Glutamatergic neuron (in vitro differentiated cells): ENCODE results near the gene BRCA2. TPM values are rescaled to one million over a fixed set of nuclear protein-coding genes. Genes with fewer than 3 reads are reported as not detected.

ENCODE experiments used
- DNase-seq: peaks from one replicate; pipeline ENCODE4 v3.0.0; 2022
- H3K27ac Mint-ChIP-seq: one replicate; pipeline ENCODE4 v1.8.0; 2020; ENCODE audit warnings: mild to moderate bottlenecking, mixed read lengths, inconsistent platforms; ENCODE audit not compliant: unreplicated experiment
- H3K27me3 Mint-ChIP-seq: one replicate; pipeline ENCODE4 v1.8.0; 2020; ENCODE audit warnings: mild to moderate bottlenecking, moderate library complexity, mixed read lengths, inconsistent platforms; ENCODE audit not compliant: unreplicated experiment
- H3K36me3 Mint-ChIP-seq: one replicate; pipeline ENCODE4 v1.8.0; 2020; ENCODE audit warnings: mild to moderate bottlenecking, mixed read lengths, inconsistent platforms; ENCODE audit not compliant: unreplicated experiment
- H3K4me1 Mint-ChIP-seq: one replicate; pipeline ENCODE4 v1.8.0; 2020; ENCODE audit warnings: mild to moderate bottlenecking, low read depth, mixed read lengths, inconsistent platforms; ENCODE audit not compliant: unreplicated experiment
- H3K4me3 Mint-ChIP-seq: one replicate; pipeline ENCODE4 v1.8.0; 2020; ENCODE audit warnings: mild to moderate bottlenecking, mixed read lengths, inconsistent platforms; ENCODE audit not compliant: unreplicated experiment
- H3K9me3 Mint-ChIP-seq: one replicate; pipeline ENCODE4 v1.8.0; 2020; ENCODE audit warnings: mild to moderate bottlenecking, moderate library complexity, mixed read lengths, inconsistent platforms; ENCODE audit not compliant: unreplicated experiment
- total RNA-seq: library from RNA; stranded (reverse); fragmentation: NEBNext Ultra II Directional; extraction: Animal tissue kit (Norgen Biotek cat#: 25700); gene quantifications from one replicate; pipeline ENCODE4 v1.2.1, GENCODE V29; 2021; ENCODE audit not compliant: unreplicated experiment
- TF ChIP-seq, protein P1 (sequence below): fragments of 200-600 bp; sonication (generic); IDR thresholded peaks from one replicate; pipeline ENCODE4 v1.5.0; 2021; ENCODE audit not compliant: partially characterized antibody, unreplicated experiment

Gene BRCA2
- total RNA-seq, 1 donor from 2014 or later = 3.0 TPM

GRCh38 chr13:32383836-32384618, 68.7 kb downstream of the BRCA2 start:
- Mint-ChIP-seq H3K27me3 (no peaks in the 10 kb centered on the region), H3K9me3 (no peaks in the 10 kb centered on the region), H3K36me3 (no peaks in the 10 kb centered on the region), H3K4me3 (no peak overlapping the region), H3K27ac (no peak overlapping the region), H3K4me1 (no peaks in the 10 kb centered on the region)
- TF ChIP-seq, protein P1, sequence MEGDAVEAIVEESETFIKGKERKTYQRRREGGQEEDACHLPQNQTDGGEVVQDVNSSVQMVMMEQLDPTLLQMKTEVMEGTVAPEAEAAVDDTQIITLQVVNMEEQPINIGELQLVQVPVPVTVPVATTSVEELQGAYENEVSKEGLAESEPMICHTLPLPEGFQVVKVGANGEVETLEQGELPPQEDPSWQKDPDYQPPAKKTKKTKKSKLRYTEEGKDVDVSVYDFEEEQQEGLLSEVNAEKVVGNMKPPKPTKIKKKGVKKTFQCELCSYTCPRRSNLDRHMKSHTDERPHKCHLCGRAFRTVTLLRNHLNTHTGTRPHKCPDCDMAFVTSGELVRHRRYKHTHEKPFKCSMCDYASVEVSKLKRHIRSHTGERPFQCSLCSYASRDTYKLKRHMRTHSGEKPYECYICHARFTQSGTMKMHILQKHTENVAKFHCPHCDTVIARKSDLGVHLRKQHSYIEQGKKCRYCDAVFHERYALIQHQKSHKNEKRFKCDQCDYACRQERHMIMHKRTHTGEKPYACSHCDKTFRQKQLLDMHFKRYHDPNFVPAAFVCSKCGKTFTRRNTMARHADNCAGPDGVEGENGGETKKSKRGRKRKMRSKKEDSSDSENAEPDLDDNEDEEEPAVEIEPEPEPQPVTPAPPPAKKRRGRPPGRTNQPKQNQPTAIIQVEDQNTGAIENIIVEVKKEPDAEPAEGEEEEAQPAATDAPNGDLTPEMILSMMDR = no peak
- no peak for DNase-seq

DNA sequence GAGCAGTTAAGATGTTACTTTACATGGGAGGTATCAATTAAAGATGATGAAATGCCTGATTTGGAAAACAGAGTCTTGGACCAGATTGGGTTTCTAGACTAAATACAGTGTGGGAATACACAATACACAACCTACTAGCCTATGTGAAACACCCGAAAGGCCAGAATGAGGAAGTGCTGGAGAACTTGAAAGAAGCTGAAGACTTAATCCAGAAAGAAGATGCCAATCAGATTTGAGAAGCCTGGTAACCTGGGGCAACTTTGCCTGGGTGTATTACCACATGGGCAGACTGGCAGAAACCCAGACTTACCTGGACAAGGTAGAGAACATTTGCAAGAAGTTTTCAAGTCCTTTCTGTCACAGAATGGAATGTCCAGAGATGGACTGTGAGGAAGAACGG, 69.4 kb downstream of the BRCA2 start:
- no peaks in the 10 kb centered on the region for H3K9me3 Mint-ChIP-seq
- no peak for DNase-seq
- no peaks in the 10 kb centered on the region for H3K27me3 Mint-ChIP-seq
- TF ChIP-seq, protein P1 = no peak
- H3K36me3 Mint-ChIP-seq = no peaks in the 10 kb centered on the region
- no peaks in the 10 kb centered on the region for H3K4me1 Mint-ChIP-seq
- H3K27ac Mint-ChIP-seq = no peak overlapping the region
- H3K4me3 Mint-ChIP-seq = no peak overlapping the region

- no peak for DNase-seq
- Mint-ChIP-seq H3K4me1 (no peaks in the 10 kb centered on the region), H3K9me3 (no peaks in the 10 kb centered on the region), H3K36me3 (no peaks in the 10 kb centered on the region), H3K27me3 (no peaks in the 10 kb centered on the region), H3K4me3 (no peak overlapping the region), H3K27ac (no peak overlapping the region)
- TF ChIP-seq, protein P1 = no peak
Observed at GRCh38 chr13:32385410-32385809, 70.1 kb downstream of the BRCA2 start.

GRCh38 chr13:32390048-32390447, 74.7 kb downstream of the BRCA2 start:
- no peaks in the 10 kb centered on the region for H3K36me3 Mint-ChIP-seq
- no peak overlapping the region for H3K4me3 Mint-ChIP-seq
- peaks cover 2% of the 10 kb centered on the region for H3K27me3 Mint-ChIP-seq
- TF ChIP-seq, protein P1 = no peak
- no peak for DNase-seq
- no peak overlapping the region for H3K27ac Mint-ChIP-seq
- H3K4me1 Mint-ChIP-seq = no peaks in the 10 kb centered on the region
- no peaks in the 10 kb centered on the region for H3K9me3 Mint-ChIP-seq

DNA sequence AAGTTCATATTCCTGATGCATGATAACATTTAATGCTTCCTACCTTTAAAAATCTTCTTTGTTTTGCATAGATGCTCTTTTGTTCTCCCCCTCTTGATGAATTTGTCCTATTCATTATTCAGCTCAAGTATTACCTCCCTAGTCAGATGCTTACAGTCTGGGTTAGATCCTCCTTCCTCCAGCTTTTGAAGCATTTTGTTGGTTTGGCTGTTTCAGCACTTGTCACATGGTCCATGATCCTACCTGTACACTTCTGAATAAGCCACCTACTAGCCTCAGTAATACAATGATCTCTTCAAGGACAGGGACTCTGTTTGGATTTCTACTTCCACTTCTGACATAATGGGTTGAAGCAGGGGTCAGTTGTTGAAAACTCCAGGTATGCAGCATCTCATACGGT, 75.2 kb downstream of the BRCA2 start:
- H3K27ac Mint-ChIP-seq = no peak overlapping the region
- H3K36me3 Mint-ChIP-seq = no peaks in the 10 kb centered on the region
- no peak overlapping the region for H3K4me3 Mint-ChIP-seq
- no peaks in the 10 kb centered on the region for H3K4me1 Mint-ChIP-seq
- no peaks in the 10 kb centered on the region for H3K9me3 Mint-ChIP-seq
- peaks cover 2% of the 10 kb centered on the region for H3K27me3 Mint-ChIP-seq
- TF ChIP-seq, protein P1 = no peak
- no peak for DNase-seq
